22Rv1 (cell line): ENCODE results near the gene SETD2.

Experiments used
- ZFX ChIP-seq: fragments of 450-650 bp; IDR thresholded peaks from 2 replicates; pipeline ENCODE4 v1.6.1; 2017; ENCODE audit warnings: antibody characterized with exemption, borderline replicate concordance
- TF ChIP-seq, protein P1 (sequence below): fragments of 450-650 bp; IDR thresholded peaks from 2 replicates; pipeline ENCODE4 v1.5.1; 2017; ENCODE audit warnings: mild to moderate bottlenecking

DNA sequence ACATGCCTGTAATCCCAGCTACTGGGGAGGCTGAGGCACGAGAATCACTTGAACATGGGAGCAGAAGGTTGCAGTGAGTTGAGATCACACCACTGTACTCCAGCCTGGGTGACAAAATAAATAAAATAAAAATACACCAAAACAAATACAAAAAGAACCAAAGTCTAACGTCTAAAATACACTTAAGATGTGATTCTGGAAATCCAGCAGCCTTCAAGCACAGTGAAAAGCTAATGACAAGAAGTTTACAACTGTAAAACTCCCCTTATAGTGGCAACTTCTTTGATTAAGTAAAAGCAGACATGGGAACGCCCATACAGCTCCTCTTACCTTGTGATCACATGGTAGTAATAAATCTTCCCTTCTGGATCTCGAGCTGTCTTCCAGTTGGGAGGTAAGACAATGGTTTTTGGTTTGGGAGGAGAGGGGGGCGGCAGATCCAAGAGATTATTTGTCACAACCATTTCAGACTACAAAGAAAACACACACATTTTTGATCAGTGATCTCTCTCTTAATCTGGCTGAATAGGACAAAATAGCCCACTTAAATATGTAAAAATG lies 121.6 kb downstream of the SETD2 start:
- TF ChIP-seq, protein P1, sequence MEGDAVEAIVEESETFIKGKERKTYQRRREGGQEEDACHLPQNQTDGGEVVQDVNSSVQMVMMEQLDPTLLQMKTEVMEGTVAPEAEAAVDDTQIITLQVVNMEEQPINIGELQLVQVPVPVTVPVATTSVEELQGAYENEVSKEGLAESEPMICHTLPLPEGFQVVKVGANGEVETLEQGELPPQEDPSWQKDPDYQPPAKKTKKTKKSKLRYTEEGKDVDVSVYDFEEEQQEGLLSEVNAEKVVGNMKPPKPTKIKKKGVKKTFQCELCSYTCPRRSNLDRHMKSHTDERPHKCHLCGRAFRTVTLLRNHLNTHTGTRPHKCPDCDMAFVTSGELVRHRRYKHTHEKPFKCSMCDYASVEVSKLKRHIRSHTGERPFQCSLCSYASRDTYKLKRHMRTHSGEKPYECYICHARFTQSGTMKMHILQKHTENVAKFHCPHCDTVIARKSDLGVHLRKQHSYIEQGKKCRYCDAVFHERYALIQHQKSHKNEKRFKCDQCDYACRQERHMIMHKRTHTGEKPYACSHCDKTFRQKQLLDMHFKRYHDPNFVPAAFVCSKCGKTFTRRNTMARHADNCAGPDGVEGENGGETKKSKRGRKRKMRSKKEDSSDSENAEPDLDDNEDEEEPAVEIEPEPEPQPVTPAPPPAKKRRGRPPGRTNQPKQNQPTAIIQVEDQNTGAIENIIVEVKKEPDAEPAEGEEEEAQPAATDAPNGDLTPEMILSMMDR, result no peak
- TF ChIP-seq ZFX, result no peak
